Pancreas (tissue), 10 donors: ENCODE data around the gene KIF23. TPM values are rescaled to one million over a fixed set of nuclear protein-coding genes. Genes with fewer than 3 reads are reported as not detected.

Experiments
- ATAC-seq, 4 donors: fragments of 200-7000 bp; cut with Tn5 transposase; one replicate each; pipeline versions ENCODE4 v1.8.0 to v1.9.1; 2020; ENCODE audit warnings: mild to moderate bottlenecking in 4 of 4, moderate library complexity in 4 of 4
- DNase-seq, 6 donors: peaks; one replicate each; pipeline ENCODE4 v3.0.0-alpha.2; 2020
- FAIRE-seq: peaks from 2 replicates; lab custom pipeline; 2012; peaks lifted over from hg19 to GRCh38; lab: Jason Lieb, UNC
- H3K27ac ChIP-seq, 4 donors: fragments of 200-600 bp; sonication (generic); 1 replicate in 3 of 4; 2 replicates in 1 of 4; pipeline versions ENCODE4 v1.5.0 to v1.8.0; 2020
- H3K27me3 ChIP-seq, 4 donors: fragments of 200-600 bp; one replicate each; pipeline ENCODE4 v1.8.0; 2021
- H3K36me3 ChIP-seq, 3 donors: fragments of 200-600 bp; sonication (generic) in 1 of 3; one replicate each; pipeline versions ENCODE4 v1.5.0 to v1.8.0; 2020 to 2021
- H3K4me1 ChIP-seq, 3 donors: fragments of 200-600 bp; one replicate each; pipeline ENCODE4 v1.8.0; 2021
- H3K4me3 ChIP-seq, 4 donors: fragments of 200-600 bp; sonication (generic) in 2 of 4; one replicate each; pipeline versions ENCODE4 v1.5.0 to v1.8.0; 2020 to 2021
- H3K9me3 ChIP-seq, 4 donors: fragments of 200-600 bp; one replicate each; pipeline ENCODE4 v1.8.0; 2021
- WGBS, 2 donors: extraction: QIAGEN DNeasy Blood & Tissue Kit; methylation state at CpG; one replicate each; pipeline ENCODE4 v1.1.7; 2013; 5-methylcytosine and 5-hydroxymethylcytosine counted together
- intact Hi-C, 3 donors: fragments of 100-400 bp; cut with DNase I; formaldehyde crosslinking; loops; one replicate each; pipeline versions ENCODE4 v1.11.1 to v1.14.2; 2022
- polyA plus RNA-seq, 2 donors: library from polyadenylated mRNA; stranded (reverse); fragments of 200-250 nt; gene quantifications; one replicate each; pipeline ENCODE4 v1.2.3, GENCODE V29; 2013
- total RNA-seq, 6 donors: library from RNA; stranded (reverse); fragmentation: NEBNext Ultra II Directional in 4 of 6; extraction: Animal tissue kit (Norgen Biotek cat#: 25700) in 4 of 6; gene quantifications; one replicate each; pipeline versions ENCODE4 v1.2.1 to v1.2.4, GENCODE V29; 2021 to 2023
- TF ChIP-seq, protein P1 (sequence below), 4 donors: fragments of 200-600 bp; sonication (generic) in 3 of 4; IDR thresholded peaks; one replicate each; pipeline versions ENCODE4 v1.5.0 to v1.8.0; 2021; ENCODE audit warnings: antibody characterized with exemption in 4 of 4
- donor health status: healthy with polysubstance abuse.
- donor health status: DM: no; HTN: no; CAD: no; lungs with moderate emphysema.
- donor health status: DM: no; HTN: no; CAD: no.
- donor health status: control.
- donor health status: control.
- donor health status: Bipolar disorder and iron deficiency.
- donor health status: DM: yes; HTN: yes; CAD: no.
- donor health status: DM: no; HTN: no; CAD: no.
- donor health status: DM: no; HTN: no; CAD: no.
- donor health status: DM: yes; HTN: yes; CAD: no.

KIF23 gene
- total and polyA plus RNA-seq, 8 donors, result 0.19 to 2.0 (median 0.88) TPM

DNA sequence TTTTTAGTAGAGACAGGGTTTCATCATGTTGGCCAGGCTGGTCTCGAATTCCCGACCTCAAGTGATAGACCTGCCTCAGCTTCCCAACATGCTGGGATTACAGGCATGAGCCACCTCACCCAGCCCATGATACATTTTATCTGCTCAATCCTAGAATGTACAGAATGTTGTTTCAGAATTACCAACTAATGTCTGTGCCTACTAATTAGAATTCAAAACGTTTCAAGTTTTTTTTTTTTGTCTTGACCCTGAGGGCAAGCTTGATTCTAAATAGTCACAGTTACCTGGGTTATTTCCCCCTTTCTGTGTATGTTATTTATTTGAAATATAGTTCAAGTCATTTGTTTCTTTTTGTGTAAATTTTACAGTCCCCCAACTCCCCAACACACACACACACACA is 5.3 kb upstream of the KIF23 start:
- H3K27ac ChIP-seq, result no peak overlapping the region
- peaks cover 0 to 3% (median 0%) of the 10 kb centered on the region in 3 donors for H3K4me1 ChIP-seq
- H3K36me3 ChIP-seq, result no peaks in the 10 kb centered on the region
- WGBS, 2 donors, result 66 to 67% methylated on average over 3 of the region's 3 CpGs
- TF ChIP-seq, protein P1, sequence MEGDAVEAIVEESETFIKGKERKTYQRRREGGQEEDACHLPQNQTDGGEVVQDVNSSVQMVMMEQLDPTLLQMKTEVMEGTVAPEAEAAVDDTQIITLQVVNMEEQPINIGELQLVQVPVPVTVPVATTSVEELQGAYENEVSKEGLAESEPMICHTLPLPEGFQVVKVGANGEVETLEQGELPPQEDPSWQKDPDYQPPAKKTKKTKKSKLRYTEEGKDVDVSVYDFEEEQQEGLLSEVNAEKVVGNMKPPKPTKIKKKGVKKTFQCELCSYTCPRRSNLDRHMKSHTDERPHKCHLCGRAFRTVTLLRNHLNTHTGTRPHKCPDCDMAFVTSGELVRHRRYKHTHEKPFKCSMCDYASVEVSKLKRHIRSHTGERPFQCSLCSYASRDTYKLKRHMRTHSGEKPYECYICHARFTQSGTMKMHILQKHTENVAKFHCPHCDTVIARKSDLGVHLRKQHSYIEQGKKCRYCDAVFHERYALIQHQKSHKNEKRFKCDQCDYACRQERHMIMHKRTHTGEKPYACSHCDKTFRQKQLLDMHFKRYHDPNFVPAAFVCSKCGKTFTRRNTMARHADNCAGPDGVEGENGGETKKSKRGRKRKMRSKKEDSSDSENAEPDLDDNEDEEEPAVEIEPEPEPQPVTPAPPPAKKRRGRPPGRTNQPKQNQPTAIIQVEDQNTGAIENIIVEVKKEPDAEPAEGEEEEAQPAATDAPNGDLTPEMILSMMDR (IDR thresholded peaks at IDR 0.05), result no peak
- H3K27me3 ChIP-seq, result no peaks in the 10 kb centered on the region
- DNase-seq (no peak), ATAC-seq (no peak), FAIRE-seq (no peak)
- no peak overlapping the region for H3K4me3 ChIP-seq
- H3K9me3 ChIP-seq, result no peaks in the 10 kb centered on the region
- intact Hi-C loops, result no loop called here

DNA sequence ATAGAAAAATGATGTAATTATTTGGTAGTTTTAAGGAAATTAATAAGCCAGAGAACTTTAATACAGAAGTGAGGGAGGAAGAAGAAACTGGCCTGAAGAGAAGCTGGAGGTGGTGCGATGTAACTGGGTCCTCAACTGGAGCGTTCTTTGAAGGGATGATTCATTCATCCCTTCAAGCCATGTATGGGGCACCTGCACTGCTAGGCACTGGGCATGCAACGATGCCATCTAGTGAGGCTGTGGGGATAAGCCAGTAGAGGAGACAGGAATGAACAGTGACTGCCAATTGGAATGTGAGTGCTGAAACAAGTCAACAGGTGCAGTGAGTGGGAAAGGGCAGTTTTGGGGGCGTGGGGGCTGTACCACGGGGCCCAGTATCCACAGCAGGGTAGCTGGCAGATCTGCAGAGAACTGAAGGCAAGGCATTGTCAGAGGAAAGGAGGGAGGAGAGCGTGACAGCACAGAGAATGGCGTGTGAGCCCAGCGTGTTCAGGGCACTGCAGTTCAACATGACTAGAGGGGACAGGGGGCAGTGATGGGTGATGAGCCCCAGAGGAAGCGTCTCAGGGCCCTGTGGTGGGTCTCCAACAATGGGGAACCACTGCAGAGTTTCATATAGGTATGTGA is 3.8 kb upstream of the KIF23 start:
- intact Hi-C loops, result no loop called here
- Histone ChIP-seq H3K4me3 (no peak overlapping the region), H3K4me1 (peaks cover 0 to 5% (median 3%) of the 10 kb centered on the region in 3 donors), H3K27me3 (no peaks in the 10 kb centered on the region), H3K9me3 (no peaks in the 10 kb centered on the region), H3K36me3 (no peaks in the 10 kb centered on the region), H3K27ac (no peak overlapping the region)
- no peak for DNase-seq
- no peak for FAIRE-seq
- ATAC-seq, result no peak
- TF ChIP-seq, protein P1 (IDR thresholded peaks at IDR 0.05), result no peak
- WGBS, 2 donors, result 58 to 64% methylated on average over 9 of the region's 9 CpGs

DNA sequence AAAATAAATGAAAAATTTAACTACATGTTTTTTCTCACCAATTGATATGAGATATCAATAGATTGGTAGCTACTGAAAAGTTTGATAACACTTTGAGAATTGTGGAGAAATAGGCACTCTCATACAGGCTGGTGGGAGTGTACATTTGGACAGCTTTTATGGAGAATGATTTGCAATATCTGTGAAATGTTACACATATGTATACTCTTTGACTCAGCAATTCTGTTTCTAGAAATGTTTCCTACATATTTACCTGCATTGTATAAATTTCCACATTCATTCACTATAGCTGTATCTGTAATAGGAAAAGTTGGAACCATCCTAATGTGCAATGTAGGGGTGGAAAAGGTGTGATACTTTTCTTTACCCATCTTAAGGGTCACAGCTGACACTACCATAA is 1.9 kb upstream of the KIF23 start:
- no peak for FAIRE-seq
- no peak for ATAC-seq
- intact Hi-C loops, result no loop called here
- H3K4me1 ChIP-seq, result peaks cover 0 to 5% (median 3%) of the 10 kb centered on the region in 3 donors
- H3K27ac ChIP-seq, result no peak overlapping the region
- no peaks in the 10 kb centered on the region for H3K36me3 ChIP-seq
- TF ChIP-seq, protein P1 (IDR thresholded peaks at IDR 0.05), result no peak
- H3K9me3 ChIP-seq, result no peaks in the 10 kb centered on the region
- DNase-seq, result no peak
- peaks cover 0 to 5% (median 0%) of the 10 kb centered on the region in 4 donors for H3K27me3 ChIP-seq
- no peak overlapping the region for H3K4me3 ChIP-seq

DNA sequence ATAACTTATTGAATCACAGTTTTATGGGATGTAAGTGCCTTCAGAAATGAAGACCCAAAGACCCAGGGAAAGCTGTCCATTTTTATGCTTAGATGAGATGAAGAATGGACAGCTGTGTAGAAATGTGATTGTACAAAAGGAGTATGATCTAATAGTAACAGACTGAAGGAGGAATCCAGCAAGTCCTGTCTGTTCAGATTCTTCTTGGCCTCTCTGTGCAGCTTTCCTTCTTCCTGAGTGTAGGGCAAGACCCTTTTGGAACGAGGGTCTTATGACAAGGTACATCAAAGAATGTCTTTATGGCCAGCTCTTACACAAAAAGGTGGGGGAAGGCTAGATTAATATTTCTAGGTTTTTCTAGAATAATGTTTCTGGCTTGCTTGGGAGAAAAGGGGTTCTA is 1.4 kb upstream of the KIF23 start:
- Histone ChIP-seq H3K4me3 (no peak overlapping the region), H3K27me3 (peaks cover 0 to 5% (median 0%) of the 10 kb centered on the region in 4 donors), H3K9me3 (no peaks in the 10 kb centered on the region), H3K27ac (no peak overlapping the region), H3K4me1 (peaks cover 0 to 5% (median 3%) of the 10 kb centered on the region in 3 donors), H3K36me3 (no peaks in the 10 kb centered on the region)
- 40% methylated on average over 1 of the region's 1 CpG for WGBS, 2 donors
- TF ChIP-seq, protein P1 (IDR thresholded peaks at IDR 0.05), result no peak
- FAIRE-seq (no peak), DNase-seq (no peak), ATAC-seq (no peak)
- intact Hi-C loops, result no loop called here

DNA sequence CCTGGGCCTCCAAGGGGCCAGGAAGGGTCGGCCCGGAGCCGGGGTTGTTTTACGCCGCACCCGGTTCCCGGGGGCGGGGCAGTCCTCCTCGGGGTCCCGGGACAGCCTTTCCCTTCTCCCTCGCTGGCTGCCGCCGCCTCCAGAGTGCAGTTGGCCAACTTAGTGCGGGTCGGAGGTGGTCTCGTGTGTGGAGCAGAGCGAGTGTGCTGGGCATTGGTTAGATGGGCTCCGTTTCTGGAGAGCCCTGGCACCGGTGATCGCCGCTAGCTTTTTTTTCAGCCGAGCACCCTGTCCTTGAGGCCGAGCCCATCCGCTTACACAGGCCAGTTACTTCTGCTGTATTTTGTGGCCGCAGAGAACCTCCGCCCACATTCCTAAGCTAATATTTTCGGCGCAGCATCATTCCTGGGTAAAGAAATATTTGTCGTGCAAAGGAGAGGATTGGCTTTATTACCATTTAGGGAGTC is 585 bp downstream of the KIF23 start:
- FAIRE-seq, result no peak
- peaks cover 0 to 5% (median 0%) of the 10 kb centered on the region in 4 donors for H3K27me3 ChIP-seq
- intact Hi-C loops, result no loop called here
- no peaks in the 10 kb centered on the region for H3K36me3 ChIP-seq
- no peaks in the 10 kb centered on the region for H3K9me3 ChIP-seq
- H3K27ac ChIP-seq, result no peak overlapping the region
- peak; percentile 31 to 55 (median 40) for ATAC-seq
- H3K4me3 ChIP-seq, result peak overlapping the region; percentile 38 to 90 (median 62)
- TF ChIP-seq, protein P1 (IDR thresholded peaks at IDR 0.05), result no peak
- peak in 2 of 6 donors; percentile 28 to 68 for DNase-seq
- WGBS, 2 donors, result 5% methylated on average over 27 to 29 of the region's 29 CpGs
- peaks cover 0 to 5% (median 3%) of the 10 kb centered on the region in 3 donors for H3K4me1 ChIP-seq
